MCF 10A (cell line): ENCODE results near the gene HOXC11. TPM values are rescaled to one million over a fixed set of nuclear protein-coding genes. Genes with fewer than 3 reads are reported as not detected.

Source experiments
- BruUV-seq: library from RNA; stranded (reverse); fragments of 400-500 nt; replicated peaks from 2 replicates; lab custom pipeline; 2021; lab: Mats Ljungman, UMichigan
- CTCF ChIA-PET: fragments of 300-600 bp; sonication (Branson Sonifier 250); formaldehyde crosslinking; extraction: SDS; loops from one replicate; lab custom pipeline; 2021; ENCODE audit warnings: antibody characterized with exemption, inconsistent platforms; lab: Yijun Ruan, JAX
- POLR2A ChIA-PET: fragments of 300-600, 350-650 bp; sonication (Branson Sonifier 250); formaldehyde crosslinking; extraction: SDS; loops from one replicate; lab custom pipeline; 2020; ENCODE audit warnings: antibody characterized with exemption, inconsistent platforms; lab: Yijun Ruan, JAX
- DNase-seq: peaks from one replicate; pipeline ENCODE4 v3.0.0-alpha.2; 2018; ENCODE audit not compliant: unreplicated experiment
- H3K27ac Mint-ChIP-seq: one replicate; pipeline ENCODE4 v1.8.0; 2022; ENCODE audit warnings: mild to moderate bottlenecking, low read depth, mixed read lengths; ENCODE audit not compliant: unreplicated experiment
- H3K27me3 Mint-ChIP-seq: one replicate; pipeline ENCODE4 v1.8.0; 2022; ENCODE audit warnings: mixed read lengths; ENCODE audit not compliant: insufficient read depth, unreplicated experiment
- H3K36me3 Mint-ChIP-seq: one replicate; pipeline ENCODE4 v1.8.0; 2022; ENCODE audit warnings: mild to moderate bottlenecking, moderate library complexity, mixed read lengths; ENCODE audit not compliant: insufficient read depth, unreplicated experiment
- H3K4me1 Mint-ChIP-seq: one replicate; pipeline ENCODE4 v1.8.0; 2022; ENCODE audit warnings: mixed read lengths; ENCODE audit not compliant: insufficient read depth, unreplicated experiment
- H3K4me3 Mint-ChIP-seq: one replicate; pipeline ENCODE4 v1.8.0; 2022; ENCODE audit warnings: mild to moderate bottlenecking, moderate library complexity, mixed read lengths; ENCODE audit not compliant: unreplicated experiment
- H3K9me3 Mint-ChIP-seq: one replicate; pipeline ENCODE4 v1.8.0; 2022; ENCODE audit warnings: mixed read lengths; ENCODE audit not compliant: unreplicated experiment
- CTCF ChIP-seq: fragments of 200-600 bp; IDR thresholded peaks from one replicate; pipeline ENCODE4 v1.8.0; 2022; ENCODE audit warnings: antibody characterized with exemption, mild to moderate bottlenecking; ENCODE audit not compliant: unreplicated experiment
- intact Hi-C: fragments of 100-400 bp; cut with micrococcal nuclease; formaldehyde crosslinking; loops from 2 replicates; pipeline ENCODE4 v1.14.1; 2022
- total RNA-seq: library from RNA; stranded (reverse); gene quantifications from 2 replicates; pipeline ENCODE4 v1.2.3, GENCODE V29; 2022

Gene HOXC11
- total RNA-seq, 1 experiment from 2014 or later: 1.2 TPM

- CTCF ChIA-PET: interaction anchor here (0.6 to 4.1 kb wide), 9 partner anchors 19 to 193 kb away, joined by 3 to 21 read pairs (median 6); partner anchors contain the start of gene HOXC11
- H3K36me3 Mint-ChIP-seq: peaks cover 10% of the 10 kb centered on the region
- H3K27ac Mint-ChIP-seq: peak overlapping the region; percentile 68
- peak overlapping the region; percentile 78 for H3K4me3 Mint-ChIP-seq
- H3K27me3 Mint-ChIP-seq: no peaks in the 10 kb centered on the region
- intact Hi-C loops: loop anchor here (2.0 to 5.0 kb wide), 2 partner anchors 33 to 147 kb away; partner anchors contain the start of gene HOXC11
- peak; percentile 1 for TF ChIP-seq CTCF
- peaks cover 40% of the 10 kb centered on the region for H3K4me1 Mint-ChIP-seq
- no TSS peak for BruUV-seq
- H3K9me3 Mint-ChIP-seq: no peaks in the 10 kb centered on the region
- peak; percentile 73 for DNase-seq
- POLR2A ChIA-PET: interaction anchor here (0.6 to 4.8 kb wide), 27 partner anchors 9 to 259 kb away, joined by 3 to 59 read pairs (median 4); partner anchors contain the start of genes CALCOCO1, HOTAIR, HOXC11 and HOXC12
These were observed 33.5 kb upstream of the HOXC11 start for GRCh38 chr12:53939141-53940108.

GRCh38 chr12:53940443-53941014 is 32.4 kb upstream of the HOXC11 start:
- TF ChIP-seq CTCF: no peak
- H3K36me3 Mint-ChIP-seq: peaks cover 15% of the 10 kb centered on the region
- CTCF ChIA-PET: interaction anchor here (0.6 to 4.1 kb wide), 13 partner anchors 18 to 274 kb away, joined by 3 to 21 read pairs (median 4); partner anchors contain the start of genes HOXC11 and HOXC5
- peak; percentile 14 for DNase-seq
- H3K4me3 Mint-ChIP-seq: peak overlapping the region; percentile 78
- peak overlapping the region; percentile 68 for H3K27ac Mint-ChIP-seq
- POLR2A ChIA-PET: interaction anchor here (0.7 to 4.8 kb wide), 11 partner anchors 10 to 194 kb away, joined by 3 to 59 read pairs (median 7); partner anchors contain the start of genes HOTAIR, HOXC11, HOXC12 and HOXC8
- H3K4me1 Mint-ChIP-seq: peaks cover 40% of the 10 kb centered on the region
- BruUV-seq: no TSS peak
- no peaks in the 10 kb centered on the region for H3K27me3 Mint-ChIP-seq
- H3K9me3 Mint-ChIP-seq: no peaks in the 10 kb centered on the region
- intact Hi-C loops: no loop called here

- TF ChIP-seq CTCF: no peak
- no peaks in the 10 kb centered on the region for H3K27me3 Mint-ChIP-seq
- ChIA-PET POLR2A (interaction anchor here (0.8 to 4.8 kb wide), 6 partner anchors 13 to 195 kb away, joined by 3 to 59 read pairs (median 4); partner anchors contain the start of genes HOTAIR, HOXC11 and HOXC12), CTCF (interaction anchor here (0.6 to 4.1 kb wide), 7 partner anchors 32 to 198 kb away, joined by 3 to 21 read pairs (median 4); partner anchors contain the start of genes HOXC10 and HOXC11)
- peak overlapping the region; percentile 62 for H3K4me3 Mint-ChIP-seq
- peaks cover 15% of the 10 kb centered on the region for H3K36me3 Mint-ChIP-seq
- BruUV-seq: no TSS peak
- H3K9me3 Mint-ChIP-seq: no peaks in the 10 kb centered on the region
- peaks cover 40% of the 10 kb centered on the region for H3K4me1 Mint-ChIP-seq
- H3K27ac Mint-ChIP-seq: peak overlapping the region; percentile 41
- intact Hi-C loops: no loop called here
- DNase-seq: no peak
These were observed 31.7 kb upstream of the HOXC11 start for GRCh38 chr12:53941187-53941586.
